ENCODE results near the gene PRUNE2.

DNA sequence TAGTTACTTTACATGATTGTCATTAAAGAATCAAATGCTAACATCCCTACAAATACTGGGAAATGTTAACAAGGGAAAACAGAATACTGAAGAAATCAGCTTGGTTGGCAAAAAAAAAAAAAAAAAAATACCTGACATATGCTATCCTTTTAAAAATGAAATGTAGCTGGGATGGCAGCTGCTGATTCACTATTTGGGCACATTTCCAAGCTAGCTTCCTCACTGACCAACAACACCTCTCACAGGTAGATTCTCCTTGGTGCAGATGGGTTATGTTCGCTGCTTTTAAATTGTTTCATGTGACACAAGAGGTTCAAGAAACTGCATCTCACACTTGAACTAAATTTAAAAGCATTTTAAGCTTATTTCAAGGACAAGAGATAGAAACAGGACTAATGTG, 6.1 kb upstream of the PRUNE2 start:
- TF ChIP-seq, protein P1, sequence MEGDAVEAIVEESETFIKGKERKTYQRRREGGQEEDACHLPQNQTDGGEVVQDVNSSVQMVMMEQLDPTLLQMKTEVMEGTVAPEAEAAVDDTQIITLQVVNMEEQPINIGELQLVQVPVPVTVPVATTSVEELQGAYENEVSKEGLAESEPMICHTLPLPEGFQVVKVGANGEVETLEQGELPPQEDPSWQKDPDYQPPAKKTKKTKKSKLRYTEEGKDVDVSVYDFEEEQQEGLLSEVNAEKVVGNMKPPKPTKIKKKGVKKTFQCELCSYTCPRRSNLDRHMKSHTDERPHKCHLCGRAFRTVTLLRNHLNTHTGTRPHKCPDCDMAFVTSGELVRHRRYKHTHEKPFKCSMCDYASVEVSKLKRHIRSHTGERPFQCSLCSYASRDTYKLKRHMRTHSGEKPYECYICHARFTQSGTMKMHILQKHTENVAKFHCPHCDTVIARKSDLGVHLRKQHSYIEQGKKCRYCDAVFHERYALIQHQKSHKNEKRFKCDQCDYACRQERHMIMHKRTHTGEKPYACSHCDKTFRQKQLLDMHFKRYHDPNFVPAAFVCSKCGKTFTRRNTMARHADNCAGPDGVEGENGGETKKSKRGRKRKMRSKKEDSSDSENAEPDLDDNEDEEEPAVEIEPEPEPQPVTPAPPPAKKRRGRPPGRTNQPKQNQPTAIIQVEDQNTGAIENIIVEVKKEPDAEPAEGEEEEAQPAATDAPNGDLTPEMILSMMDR (IDR thresholded peaks at IDR 0.05; ENCODE audit: insufficient read depth, low read depth, low read length), result no peak
- TF ChIP-seq EZH2 (IDR thresholded peaks at IDR 0.05; ENCODE audit: insufficient read depth, low read length), result no peak
